ENCODE data around the gene PLAA. TPM values are rescaled to one million over a fixed set of nuclear protein-coding genes. Genes with fewer than 3 reads are reported as not detected.

Gene PLAA
- 53.4 TPM for total RNA-seq (ENCODE audit: unreplicated experiment)
- long read RNA-seq, full-length matches to known transcripts = 49 of 56 reads
- long read RNA-seq, partial matches to known transcripts = 3 of 56 reads
- long read RNA-seq, other reads (novel, unspliced or antisense) = 4 of 56 reads

GRCh38 chr9:26946753-26947727, at the start of gene PLAA:
Gene PLAA (minus strand): TSS chr9:26947242. CDS start chr9:26947045, 197 bp downstream.
- peaks cover 1% of the 10 kb centered on the region for H3K27me3 Mint-ChIP-seq (ENCODE audit: unreplicated experiment)
- DNase-seq = peak; percentile 86
- H3K36me3 Mint-ChIP-seq (ENCODE audit: unreplicated experiment) = no peaks in the 10 kb centered on the region
- peak within 1 kb of the TSS; percentile 99 for H3K27ac Mint-ChIP-seq (ENCODE audit: unreplicated experiment)
- no peak for TF ChIP-seq CTCF (IDR thresholded peaks at IDR 0.05; ENCODE audit: partially characterized antibody, unreplicated experiment)
- H3K4me1 Mint-ChIP-seq (ENCODE audit: low read depth, unreplicated experiment) = peaks cover 11% of the 10 kb centered on the region
- H3K4me3 Mint-ChIP-seq (ENCODE audit: unreplicated experiment) = peak within 1 kb of the TSS; percentile 90
- peaks cover 10% of the 10 kb centered on the region for H3K9me3 Mint-ChIP-seq (ENCODE audit: unreplicated experiment)

- no peaks in the 10 kb centered on the region for H3K27me3 Mint-ChIP-seq (ENCODE audit: unreplicated experiment)
- no peaks in the 10 kb centered on the region for H3K9me3 Mint-ChIP-seq (ENCODE audit: unreplicated experiment)
- no peak overlapping the region for H3K27ac Mint-ChIP-seq (ENCODE audit: unreplicated experiment)
- TF ChIP-seq CTCF (IDR thresholded peaks at IDR 0.05; ENCODE audit: partially characterized antibody, unreplicated experiment) = no peak
- H3K36me3 Mint-ChIP-seq (ENCODE audit: unreplicated experiment) = no peaks in the 10 kb centered on the region
- no peak for DNase-seq
- H3K4me1 Mint-ChIP-seq (ENCODE audit: low read depth, unreplicated experiment) = no peaks in the 10 kb centered on the region
- no peak overlapping the region for H3K4me3 Mint-ChIP-seq (ENCODE audit: unreplicated experiment)
Measured at GRCh38 chr9:26995810-26996209, 48.8 kb upstream of the PLAA start.

- H3K4me1 Mint-ChIP-seq (ENCODE audit: low read depth, unreplicated experiment) = no peaks in the 10 kb centered on the region
- no peaks in the 10 kb centered on the region for H3K27me3 Mint-ChIP-seq (ENCODE audit: unreplicated experiment)
- peaks cover 4% of the 10 kb centered on the region for H3K36me3 Mint-ChIP-seq (ENCODE audit: unreplicated experiment)
- DNase-seq = no peak
- no peak overlapping the region for H3K27ac Mint-ChIP-seq (ENCODE audit: unreplicated experiment)
- H3K4me3 Mint-ChIP-seq (ENCODE audit: unreplicated experiment) = no peak overlapping the region
- H3K9me3 Mint-ChIP-seq (ENCODE audit: unreplicated experiment) = no peaks in the 10 kb centered on the region
- no peak for TF ChIP-seq CTCF (IDR thresholded peaks at IDR 0.05; ENCODE audit: partially characterized antibody, unreplicated experiment)
Measured at GRCh38 chr9:26983340-26983739, 36.3 kb upstream of the PLAA start.

- no peak overlapping the region for H3K27ac Mint-ChIP-seq (ENCODE audit: unreplicated experiment)
- no peak for DNase-seq
- TF ChIP-seq CTCF (IDR thresholded peaks at IDR 0.05; ENCODE audit: partially characterized antibody, unreplicated experiment) = no peak
- no peaks in the 10 kb centered on the region for H3K36me3 Mint-ChIP-seq (ENCODE audit: unreplicated experiment)
- H3K4me3 Mint-ChIP-seq (ENCODE audit: unreplicated experiment) = no peak overlapping the region
- H3K9me3 Mint-ChIP-seq (ENCODE audit: unreplicated experiment) = peaks cover 2% of the 10 kb centered on the region
- no peaks in the 10 kb centered on the region for H3K4me1 Mint-ChIP-seq (ENCODE audit: low read depth, unreplicated experiment)
- H3K27me3 Mint-ChIP-seq (ENCODE audit: unreplicated experiment) = no peaks in the 10 kb centered on the region
Measured at GRCh38 chr9:26975728-26976707, 29.0 kb upstream of the PLAA start.

All from glutamatergic neuron (in vitro differentiated cells).